ENCODE results near the gene CSTF2.

DNA sequence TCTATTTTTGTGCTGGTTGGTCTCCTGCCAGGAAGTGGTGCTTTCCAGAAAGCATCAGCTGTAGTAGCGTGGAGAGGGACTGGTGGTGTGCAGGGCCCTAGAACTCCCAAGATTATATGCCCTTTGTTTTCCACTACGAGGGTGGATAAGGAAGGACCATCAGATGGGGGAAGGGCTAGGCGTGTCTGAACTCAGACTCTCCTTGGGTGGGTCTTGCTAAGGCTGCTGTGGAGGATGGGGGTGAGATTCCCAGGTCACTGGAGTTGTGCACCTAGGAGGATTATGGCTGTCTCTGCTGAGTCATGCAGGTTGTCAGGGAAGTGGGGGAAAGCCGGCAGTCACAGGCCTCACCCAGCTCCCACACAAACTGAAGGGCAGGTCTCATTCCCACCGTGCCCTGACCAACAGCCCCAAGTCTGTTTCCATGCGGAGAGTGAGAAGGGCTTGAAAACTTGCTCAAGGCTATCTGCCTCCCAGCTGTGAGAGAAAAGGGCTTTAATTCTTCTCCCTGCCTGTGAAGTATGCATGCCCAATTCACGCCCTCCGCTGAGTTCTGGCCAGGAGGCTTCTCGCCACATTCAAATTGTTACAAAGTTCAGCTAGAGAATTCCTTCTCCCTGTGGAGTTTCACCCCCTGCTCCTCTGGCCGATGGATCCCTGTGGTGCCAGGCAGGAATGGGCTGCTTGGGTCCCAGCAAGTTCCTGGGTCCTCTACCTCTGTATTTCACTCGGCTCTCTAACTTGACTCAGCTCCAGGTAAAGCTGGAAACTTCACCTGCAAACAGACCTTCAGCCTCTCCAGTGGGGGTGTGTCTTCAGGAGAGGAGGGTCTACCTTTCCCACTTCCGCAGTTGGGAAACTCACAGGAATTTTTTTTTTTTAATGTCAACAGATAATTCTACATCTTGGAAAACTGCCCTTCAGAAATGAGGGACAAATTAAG, 7.7 kb upstream of the CSTF2 start:
- TF ChIP-seq, protein P1, sequence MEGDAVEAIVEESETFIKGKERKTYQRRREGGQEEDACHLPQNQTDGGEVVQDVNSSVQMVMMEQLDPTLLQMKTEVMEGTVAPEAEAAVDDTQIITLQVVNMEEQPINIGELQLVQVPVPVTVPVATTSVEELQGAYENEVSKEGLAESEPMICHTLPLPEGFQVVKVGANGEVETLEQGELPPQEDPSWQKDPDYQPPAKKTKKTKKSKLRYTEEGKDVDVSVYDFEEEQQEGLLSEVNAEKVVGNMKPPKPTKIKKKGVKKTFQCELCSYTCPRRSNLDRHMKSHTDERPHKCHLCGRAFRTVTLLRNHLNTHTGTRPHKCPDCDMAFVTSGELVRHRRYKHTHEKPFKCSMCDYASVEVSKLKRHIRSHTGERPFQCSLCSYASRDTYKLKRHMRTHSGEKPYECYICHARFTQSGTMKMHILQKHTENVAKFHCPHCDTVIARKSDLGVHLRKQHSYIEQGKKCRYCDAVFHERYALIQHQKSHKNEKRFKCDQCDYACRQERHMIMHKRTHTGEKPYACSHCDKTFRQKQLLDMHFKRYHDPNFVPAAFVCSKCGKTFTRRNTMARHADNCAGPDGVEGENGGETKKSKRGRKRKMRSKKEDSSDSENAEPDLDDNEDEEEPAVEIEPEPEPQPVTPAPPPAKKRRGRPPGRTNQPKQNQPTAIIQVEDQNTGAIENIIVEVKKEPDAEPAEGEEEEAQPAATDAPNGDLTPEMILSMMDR (IDR thresholded peaks at IDR 0.05): no peak
- TF ChIP-seq POLR2A (IDR thresholded peaks at IDR 0.05) (no peak), EP300 (IDR thresholded peaks at IDR 0.05; ENCODE audit: low read depth) (no peak), POLR2AphosphoS5 (IDR thresholded peaks at IDR 0.05) (peak in 1 of 3 donors; percentile 6)
